Adipocyte (in vitro differentiated cells): ENCODE results near the gene SHISA7.

Experiments used
- DNase-seq: peaks from one replicate; pipeline ENCODE4 v3.0.0-alpha.2; 2015; ENCODE audit warnings: low read depth
- H3K27me3 ChIP-seq: replicated peaks from 2 replicates; pipeline ENCODE4 v1.7.0; 2013; ENCODE audit warnings: mild to moderate bottlenecking, low read length, moderate library complexity; ENCODE audit not compliant: control insufficient read depth, insufficient read depth
- H3K36me3 ChIP-seq: 2 replicates; pipeline ENCODE4 v1.7.0; 2013; ENCODE audit warnings: low read length, mild to moderate bottlenecking, moderate library complexity; ENCODE audit not compliant: control insufficient read depth, insufficient read depth, severe bottlenecking
- H3K4me1 ChIP-seq: 2 replicates; pipeline ENCODE4 v1.7.0; 2013; ENCODE audit warnings: mild to moderate bottlenecking, low read length, moderate library complexity; ENCODE audit not compliant: control insufficient read depth, insufficient read depth
- H3K4me3 ChIP-seq: 2 replicates; pipeline ENCODE4 v1.7.0; 2013; ENCODE audit warnings: mild to moderate bottlenecking, low read length, moderate library complexity
- H3K9ac ChIP-seq: 2 replicates; pipeline ENCODE4 v1.7.0; 2013; ENCODE audit warnings: mild to moderate bottlenecking, low read length, moderate library complexity
- H3K9me3 ChIP-seq: 2 replicates; pipeline ENCODE4 v1.7.0; 2013; ENCODE audit warnings: mild to moderate bottlenecking, low read length, moderate library complexity; ENCODE audit not compliant: control insufficient read depth

The SHISA7 gene

DNA sequence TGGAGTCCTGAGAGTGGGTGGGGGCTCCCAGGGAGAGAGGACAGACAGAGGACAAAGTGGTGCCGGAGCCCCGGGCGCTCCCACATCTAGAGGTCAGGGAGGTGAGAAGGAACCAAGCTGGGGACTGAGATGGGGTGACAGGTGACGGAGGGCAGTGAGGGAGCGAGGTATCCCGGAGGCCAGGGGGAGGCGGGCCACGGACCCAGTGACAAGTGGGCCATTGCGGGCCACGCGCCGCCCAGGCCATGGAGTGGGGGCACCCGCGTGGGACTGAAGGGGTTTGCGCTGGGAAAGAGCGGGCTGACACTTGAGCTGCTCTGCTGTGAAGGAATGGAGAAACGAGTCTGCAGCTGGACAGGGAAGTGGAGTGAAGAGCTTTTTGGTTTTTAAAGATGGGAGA lies 35.9 kb upstream of the SHISA7 start:
- no peak for DNase-seq
- H3K9me3 ChIP-seq, result no peaks in the 10 kb centered on the region

DNA sequence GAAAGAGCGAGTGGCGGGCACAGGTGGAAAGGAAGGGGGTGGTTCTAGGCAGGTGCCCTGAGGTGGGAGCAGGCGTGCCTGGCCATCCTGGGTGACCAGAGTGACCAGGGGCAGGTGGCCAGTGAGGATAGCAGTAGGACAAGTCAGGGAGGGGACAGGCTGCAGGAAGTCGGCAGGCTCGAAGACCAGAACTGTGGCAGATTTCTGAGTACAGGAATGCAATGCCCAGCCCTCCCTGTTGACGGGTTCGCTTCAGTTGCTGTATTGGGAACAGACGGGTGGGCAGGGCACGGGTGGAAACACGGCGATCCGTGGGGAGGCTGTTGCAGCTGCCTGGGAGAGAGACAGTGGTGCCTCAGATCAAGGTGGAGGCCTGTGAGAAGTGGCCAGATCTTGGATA lies 35.3 kb upstream of the SHISA7 start:
- Histone ChIP-seq H3K9me3 (no peaks in the 10 kb centered on the region), H3K4me1 (peaks cover 27% of the 10 kb centered on the region), H3K9ac (peak overlapping the region; percentile 87), H3K36me3 (peaks cover 6% of the 10 kb centered on the region), H3K4me3 (no peak overlapping the region), H3K27me3 (no peaks in the 10 kb centered on the region)
- no peak for DNase-seq

More for the DNA sequence above, 35.9 kb upstream of the SHISA7 start:
- H3K9ac ChIP-seq, result no peak overlapping the region
- peaks cover 21% of the 10 kb centered on the region for H3K4me1 ChIP-seq
- no peaks in the 10 kb centered on the region for H3K27me3 ChIP-seq
- peaks cover 6% of the 10 kb centered on the region for H3K36me3 ChIP-seq
- H3K4me3 ChIP-seq, result no peak overlapping the region

DNA sequence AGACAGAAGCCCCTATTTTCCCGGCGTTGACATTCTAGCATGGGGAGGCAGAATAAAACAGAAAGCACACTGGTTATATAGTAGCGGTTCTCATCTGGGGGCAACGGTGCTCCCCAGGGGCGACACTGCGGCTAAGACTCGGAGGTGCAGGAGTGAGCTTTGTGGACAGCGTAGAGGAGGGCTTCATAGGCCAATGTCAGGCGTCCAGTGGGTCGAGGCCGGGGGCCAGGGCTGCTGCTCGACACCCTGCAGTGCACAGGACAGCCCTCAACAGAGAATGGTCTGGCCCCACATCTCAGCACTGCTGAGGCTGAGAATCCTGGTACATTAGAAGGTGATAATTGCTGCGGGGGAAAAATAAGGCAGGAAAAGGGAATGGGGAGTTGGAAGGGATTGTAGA lies 34.8 kb upstream of the SHISA7 start:
- no peak for DNase-seq
- peaks cover 4% of the 10 kb centered on the region for H3K36me3 ChIP-seq
- H3K4me1 ChIP-seq, result peaks cover 31% of the 10 kb centered on the region
- no peaks in the 10 kb centered on the region for H3K27me3 ChIP-seq
- peak overlapping the region; percentile 95 for H3K4me3 ChIP-seq
- H3K9me3 ChIP-seq, result no peaks in the 10 kb centered on the region
- H3K9ac ChIP-seq, result peak overlapping the region; percentile 87

DNA sequence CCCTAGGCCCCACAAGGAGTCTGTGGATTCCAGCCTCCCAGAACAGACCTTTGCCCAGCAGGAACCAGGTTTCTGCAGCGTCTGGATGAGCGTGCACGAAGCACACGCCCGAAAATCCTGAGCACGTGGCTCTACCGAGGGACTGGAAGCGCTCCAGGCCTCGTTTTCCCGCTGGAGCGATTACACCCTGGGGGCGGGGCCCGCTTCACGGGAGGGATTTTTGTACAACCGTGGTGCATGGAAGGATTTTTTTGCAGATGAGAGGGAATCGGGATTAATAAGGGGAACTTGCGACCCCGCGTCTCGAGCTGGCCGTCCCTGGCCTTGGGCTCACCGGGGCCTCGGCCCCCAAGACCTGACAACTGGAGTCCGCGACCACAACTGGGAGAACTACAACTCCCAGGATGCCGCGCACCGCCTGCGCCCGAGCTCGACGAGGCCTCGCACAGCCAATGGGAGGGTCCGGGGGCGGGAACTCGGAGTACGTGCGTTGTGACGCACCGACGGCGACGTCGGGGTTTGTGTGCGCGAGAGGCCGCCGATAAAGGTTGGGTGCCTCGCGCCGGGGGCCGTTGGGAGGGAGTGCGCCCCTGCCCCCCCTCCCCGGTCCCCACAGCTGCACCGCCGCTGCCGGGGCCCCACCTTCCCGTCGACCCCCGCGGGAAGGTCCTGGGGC lies 33.1 kb upstream of the SHISA7 start, which contains the start of gene ZNF628:
Gene ZNF628, plus strand, starts transcription at position 518 of the 676 bp plus-strand sequence. CDS start 3,294 bp downstream, outside the sequence.
- peaks cover 31% of the 10 kb centered on the region for H3K4me1 ChIP-seq
- H3K4me3 ChIP-seq, result peak within 1 kb of the TSS; percentile 95
- H3K9ac ChIP-seq, result peak within 1 kb of the TSS; percentile 87
- no peaks in the 10 kb centered on the region for H3K36me3 ChIP-seq
- H3K9me3 ChIP-seq, result no peaks in the 10 kb centered on the region
- H3K27me3 ChIP-seq, result no peaks in the 10 kb centered on the region
- DNase-seq, result peak; percentile 99

DNA sequence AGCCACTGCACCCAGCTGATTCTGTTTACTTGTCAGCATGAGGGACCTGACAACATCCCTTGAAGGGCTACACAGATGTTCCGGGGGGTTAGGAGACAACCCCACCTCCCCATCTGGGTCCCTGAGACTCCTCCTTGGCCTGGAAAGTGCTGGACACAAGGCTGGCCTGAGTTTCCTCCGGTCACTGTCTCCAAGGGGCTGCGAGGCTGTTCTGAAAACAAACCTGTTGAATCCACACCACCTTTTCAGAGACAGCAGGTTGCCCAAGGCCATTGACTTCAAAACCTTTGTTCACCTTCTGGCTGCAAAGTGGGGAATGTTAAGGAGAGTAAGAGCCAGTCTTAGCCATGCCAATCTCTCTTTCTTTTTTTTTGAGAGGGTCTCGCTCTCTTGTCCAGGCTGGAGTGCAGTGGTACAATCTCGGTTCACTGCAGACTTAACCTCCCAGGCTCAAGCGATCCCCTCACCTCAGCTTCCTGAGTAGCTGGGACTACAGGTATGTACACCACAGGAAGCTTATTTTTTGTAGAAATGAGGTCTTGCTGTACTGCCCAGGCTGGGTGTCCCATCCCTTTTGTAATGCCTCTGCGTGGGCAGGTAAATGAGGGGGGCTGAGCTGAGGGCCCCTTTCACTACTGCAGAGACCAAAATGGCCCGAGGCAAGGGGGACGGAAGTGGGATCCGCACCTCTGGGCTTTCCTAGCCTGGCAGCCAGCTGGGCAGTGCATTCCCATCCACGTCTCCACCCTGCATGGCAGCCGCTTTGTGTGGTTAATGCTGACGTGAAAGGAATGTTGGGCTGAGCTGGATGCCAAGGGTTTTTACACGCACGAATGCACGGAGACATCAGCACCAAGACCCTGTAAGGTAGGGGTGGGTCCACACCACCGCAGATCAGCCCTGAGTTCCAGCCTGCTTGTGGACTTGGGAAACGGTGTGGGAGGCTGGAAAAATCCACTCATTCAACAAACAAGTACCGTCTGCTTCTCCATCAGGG lies 31.5 kb upstream of the SHISA7 start:
- H3K27me3 ChIP-seq, result no peaks in the 10 kb centered on the region
- H3K4me1 ChIP-seq, result peaks cover 29% of the 10 kb centered on the region
- peak overlapping the region; percentile 62 for H3K9ac ChIP-seq
- no peak for DNase-seq
- H3K4me3 ChIP-seq, result no peak overlapping the region
- no peaks in the 10 kb centered on the region for H3K36me3 ChIP-seq
- H3K9me3 ChIP-seq, result no peaks in the 10 kb centered on the region

DNA sequence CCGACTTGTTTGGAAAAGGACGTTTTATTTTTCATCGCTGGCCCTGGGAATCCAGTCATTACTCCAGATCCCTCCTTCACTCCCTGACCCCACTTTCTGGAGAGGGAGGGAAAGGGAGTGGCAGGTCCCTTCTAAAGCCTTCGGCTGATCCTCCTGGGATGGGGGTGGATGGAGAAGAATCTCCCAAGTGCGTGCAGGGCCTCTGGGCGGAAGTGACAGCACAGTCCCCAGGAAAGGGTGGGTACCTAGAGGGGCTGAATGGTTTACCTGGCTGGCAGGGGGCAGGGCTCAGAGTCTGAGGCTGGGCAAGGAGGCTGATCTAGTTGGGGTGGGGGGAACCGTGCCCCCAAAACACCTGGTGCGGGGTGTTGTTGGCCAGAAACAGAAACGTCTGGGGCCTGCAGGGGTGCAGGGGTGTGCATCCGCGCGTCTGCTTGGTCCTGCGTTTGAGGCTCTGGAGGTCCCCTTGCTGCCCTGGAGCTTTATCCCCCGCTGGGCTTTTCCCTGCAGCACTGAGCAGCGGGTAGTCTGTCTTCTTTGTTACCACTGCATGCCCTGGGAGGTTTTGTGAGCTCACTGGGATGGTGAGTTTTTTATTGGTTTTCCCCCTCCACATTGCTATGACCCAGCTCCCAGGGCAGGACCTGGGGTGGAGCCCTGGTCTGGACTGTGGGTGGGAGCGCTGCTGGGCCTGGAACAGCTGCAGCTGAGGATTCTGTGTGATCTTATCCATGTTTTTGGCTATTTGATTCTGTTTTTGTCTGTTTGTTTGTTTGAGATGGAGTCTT lies 30.3 kb upstream of the SHISA7 start:
- Histone ChIP-seq H3K4me1 (peaks cover 25% of the 10 kb centered on the region), H3K27me3 (no peaks in the 10 kb centered on the region), H3K9me3 (no peaks in the 10 kb centered on the region), H3K4me3 (no peak overlapping the region), H3K9ac (peak overlapping the region; percentile 62), H3K36me3 (no peaks in the 10 kb centered on the region)
- no peak for DNase-seq

DNA sequence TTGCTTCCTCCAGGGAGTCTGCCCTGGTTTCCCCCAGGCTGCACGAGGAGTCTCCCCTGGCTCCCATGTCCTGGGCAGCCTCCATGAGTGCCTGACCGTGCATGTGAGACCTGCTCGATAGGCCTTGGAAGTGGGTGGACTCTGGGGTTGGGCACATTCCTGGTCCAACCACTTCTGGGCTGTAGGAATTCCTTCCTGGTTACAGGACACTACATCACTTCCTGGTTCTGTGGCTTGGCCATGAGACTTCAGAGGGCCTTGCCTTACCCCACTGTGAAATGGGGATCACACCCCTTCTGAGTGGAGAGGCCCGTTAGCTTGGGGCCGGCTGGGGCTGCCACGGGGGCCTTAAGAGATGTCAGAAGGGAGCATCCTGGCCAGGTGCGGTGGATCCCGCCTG lies 29.4 kb upstream of the SHISA7 start:
- Histone ChIP-seq H3K27me3 (no peaks in the 10 kb centered on the region), H3K9ac (peak overlapping the region; percentile 62), H3K4me1 (peaks cover 21% of the 10 kb centered on the region), H3K36me3 (no peaks in the 10 kb centered on the region), H3K9me3 (no peaks in the 10 kb centered on the region), H3K4me3 (no peak overlapping the region)
- DNase-seq, result no peak

DNA sequence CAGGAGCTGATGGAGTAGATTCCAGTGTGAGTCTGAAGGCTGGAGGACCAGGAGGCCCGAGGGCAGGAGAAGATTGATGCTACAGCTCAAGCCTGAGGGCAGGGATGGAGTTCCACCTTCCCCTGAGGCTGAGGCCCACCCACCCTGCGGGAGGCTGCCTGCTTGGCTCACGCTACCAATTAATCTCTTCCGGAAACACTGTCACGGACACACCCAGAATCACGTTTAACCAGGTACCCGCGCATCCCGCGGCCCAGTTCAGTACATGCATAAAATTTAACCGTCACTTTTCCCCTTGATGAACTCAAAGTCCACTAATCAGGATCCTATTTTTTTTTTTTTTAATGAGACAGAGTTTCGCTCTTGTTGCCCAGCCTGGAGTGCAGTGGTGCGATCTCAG lies 28.2 kb upstream of the SHISA7 start:
- Histone ChIP-seq H3K27me3 (no peaks in the 10 kb centered on the region), H3K9ac (no peak overlapping the region), H3K4me1 (peaks cover 24% of the 10 kb centered on the region), H3K9me3 (no peaks in the 10 kb centered on the region), H3K4me3 (no peak overlapping the region), H3K36me3 (no peaks in the 10 kb centered on the region)
- DNase-seq, result no peak

DNA sequence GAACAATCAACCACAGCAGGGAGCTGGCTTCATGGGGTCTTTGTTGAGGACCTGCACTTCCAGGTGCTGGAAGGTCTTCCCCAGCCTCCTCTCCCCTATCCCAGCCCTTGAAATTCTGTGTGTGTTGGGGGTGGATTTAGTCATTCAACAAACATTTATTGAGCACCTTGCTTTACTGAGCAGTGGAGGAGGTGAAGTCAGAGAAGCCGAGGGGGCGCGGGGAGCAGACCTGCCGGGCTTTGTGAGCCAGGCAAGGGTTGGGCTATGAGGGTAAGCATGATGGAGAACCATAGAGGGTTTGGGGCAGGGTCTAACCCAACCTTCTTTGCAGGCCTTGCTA lies 24.9 kb upstream of the SHISA7 start:
- no peak for DNase-seq
- Histone ChIP-seq H3K9me3 (no peaks in the 10 kb centered on the region), H3K9ac (peak overlapping the region; percentile 25), H3K27me3 (no peaks in the 10 kb centered on the region), H3K4me3 (no peak overlapping the region), H3K4me1 (peaks cover 9% of the 10 kb centered on the region), H3K36me3 (no peaks in the 10 kb centered on the region)

DNA sequence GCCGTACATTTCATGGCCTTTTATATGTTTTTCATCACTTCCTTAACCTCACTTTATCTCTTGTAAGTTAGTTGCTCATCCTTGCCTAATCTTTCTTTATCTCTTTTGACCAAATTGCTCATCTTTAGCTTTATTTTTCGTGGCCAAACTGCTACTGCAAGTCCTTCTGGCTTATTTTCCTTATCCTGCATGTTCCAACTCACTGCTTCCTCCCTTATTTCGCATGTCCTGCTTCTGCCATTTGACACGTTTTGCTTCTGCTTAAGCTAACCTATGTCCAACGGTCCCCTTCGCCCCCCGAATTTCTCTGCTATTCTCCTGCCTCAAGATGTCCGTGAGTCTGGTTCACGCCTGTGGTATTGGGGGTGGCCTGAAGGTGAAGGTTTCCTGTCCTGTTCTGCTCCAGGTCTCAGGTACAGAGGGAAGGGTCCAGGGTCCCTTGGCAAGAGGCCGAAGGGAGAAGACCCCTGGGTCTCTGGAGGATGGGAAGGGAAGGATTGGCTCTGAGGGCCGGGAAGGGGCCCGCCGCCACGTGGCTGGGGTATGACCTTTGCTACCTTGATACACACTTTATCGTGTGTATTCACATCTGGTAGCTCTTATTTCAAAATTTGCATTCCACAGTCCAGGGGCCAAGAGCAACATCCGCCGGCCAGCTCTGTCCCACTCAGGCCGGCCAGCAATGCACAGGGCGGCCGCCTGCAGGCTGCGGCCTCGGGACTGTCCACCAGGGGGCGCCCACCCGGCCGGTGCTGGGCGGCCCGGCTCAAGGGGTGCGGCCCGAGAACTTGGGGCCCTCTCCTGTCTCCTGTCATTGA lies 24.3 kb upstream of the SHISA7 start:
- H3K9me3 ChIP-seq, result no peaks in the 10 kb centered on the region
- H3K36me3 ChIP-seq, result no peaks in the 10 kb centered on the region
- H3K4me3 ChIP-seq, result no peak overlapping the region
- DNase-seq, result peak; percentile 86
- peaks cover 9% of the 10 kb centered on the region for H3K4me1 ChIP-seq
- no peaks in the 10 kb centered on the region for H3K27me3 ChIP-seq
- H3K9ac ChIP-seq, result peak overlapping the region; percentile 25
